H1 (cell line): Measurements from ENCODE around the gene RPL32. TPM values are rescaled to one million over a fixed set of nuclear protein-coding genes. Genes with fewer than 3 reads are reported as not detected.

ENCODE experiments used
- CTCF ChIA-PET: fragments of 300-600 bp; sonication (Branson Sonifier 250); formaldehyde crosslinking; loops from one replicate; lab custom pipeline; 2021; ENCODE audit not compliant: partially characterized antibody; lab: Charles Lee
- POLR2A ChIA-PET: fragments of 300-600 bp; sonication (Branson Sonifier 250); formaldehyde crosslinking; loops from one replicate; lab custom pipeline; 2021; ENCODE audit warnings: inconsistent platforms; ENCODE audit not compliant: partially characterized antibody; lab: Charles Lee
- DNase-seq, 2 experiments: peaks; one replicate each; pipeline versions ENCODE4 v3.0.0 to v3.0.0-alpha.2; 2010 to 2022; ENCODE audit warnings: low spot score in 2 of 2, low read depth in 1 of 2, mixed read lengths in 1 of 2
- FAIRE-seq: peaks from 2 replicates; lab custom pipeline; 2011; peaks lifted over from hg19 to GRCh38; lab: Jason Lieb, UNC
- H2AFZ ChIP-seq: 2 replicates; pipeline ENCODE4 v1.8.1; 2012; ENCODE audit warnings: low read length, inconsistent platforms
- H2AK5ac ChIP-seq: 2 replicates; pipeline ENCODE4 v1.6.1; 2013; ENCODE audit warnings: low read depth, low read length
- H2BK120ac ChIP-seq: replicated peaks from 2 replicates; pipeline ENCODE3; 2013; ENCODE audit warnings: low read depth, low read length, inconsistent platforms
- H2BK12ac ChIP-seq: 2 replicates; pipeline ENCODE4 v1.6.1; 2013; ENCODE audit warnings: low read depth, low read length
- H2BK15ac ChIP-seq: 2 replicates; pipeline ENCODE4 v1.6.1; 2013; ENCODE audit warnings: low read length
- H2BK20ac ChIP-seq: 2 replicates; pipeline ENCODE4 v1.6.1; 2013; ENCODE audit warnings: low read length
- H2BK5ac ChIP-seq: 2 replicates; pipeline ENCODE4 v1.6.1; 2013; ENCODE audit warnings: low read depth, low read length
- H3K14ac ChIP-seq: 2 replicates; pipeline ENCODE4 v1.6.1; 2013; ENCODE audit warnings: inconsistent platforms; ENCODE audit not compliant: insufficient read length
- H3K18ac ChIP-seq: 2 replicates; pipeline ENCODE4 v1.6.1; 2013; ENCODE audit warnings: low read length; ENCODE audit errors: extremely low read depth
- H3K23ac ChIP-seq: 2 replicates; pipeline ENCODE4 v1.6.1; 2013; ENCODE audit warnings: inconsistent platforms; ENCODE audit not compliant: insufficient read length
- H3K23me2 ChIP-seq: 2 replicates; pipeline ENCODE4 v1.6.1; 2013; ENCODE audit warnings: low read depth, low read length
- H3K27ac ChIP-seq: 2 replicates; pipeline ENCODE4 v1.6.1; 2011; ENCODE audit warnings: low read depth, low read length, inconsistent platforms
- H3K27me3 ChIP-seq, 4 experiments: replicated peaks in 1 of 4; 1 replicate in 1 of 4; 2 replicates in 3 of 4; pipeline versions ENCODE4 v1.6.1 to v1.8.1; 2011 to 2013; ENCODE audit warnings: low read length in 3 of 4, mild to moderate bottlenecking in 3 of 4, inconsistent platforms in 2 of 4, mixed read lengths in 2 of 4, moderate library complexity in 1 of 4; ENCODE audit not compliant: control insufficient read depth in 3 of 4, insufficient read depth in 3 of 4; ENCODE audit errors: extremely low read depth in 1 of 4
- H3K36me3 ChIP-seq, 4 experiments: 2 replicates each; pipeline versions ENCODE4 v1.6.1 to v1.8.1; 2011 to 2013; ENCODE audit warnings: mild to moderate bottlenecking in 4 of 4, low read length in 3 of 4, moderate library complexity in 2 of 4, control low read depth in 1 of 4, inconsistent platforms in 1 of 4; ENCODE audit not compliant: insufficient read depth in 4 of 4, control insufficient read depth in 2 of 4
- H3K4ac ChIP-seq: replicated peaks from 2 replicates; pipeline ENCODE3; 2013; ENCODE audit warnings: low read length, low read depth, mixed read lengths, inconsistent platforms; ENCODE audit not compliant: insufficient read length
- H3K4me1 ChIP-seq, 4 experiments: replicated peaks in 1 of 4; 1 replicate in 1 of 4; 2 replicates in 3 of 4; pipeline versions ENCODE4 v1.6.1 to v1.8.1; 2011 to 2013; ENCODE audit warnings: low read length in 3 of 4, inconsistent platforms in 2 of 4, mixed read lengths in 1 of 4; ENCODE audit not compliant: insufficient read depth in 4 of 4, control insufficient read depth in 3 of 4
- H3K4me2 ChIP-seq, 2 experiments: 2 replicates each; pipeline versions ENCODE4 v1.6.1 to v1.8.1; 2011 to 2013; ENCODE audit warnings: low read depth in 2 of 2, low read length in 2 of 2, control low read depth in 1 of 2, inconsistent platforms in 1 of 2, mild to moderate bottlenecking in 1 of 2; ENCODE audit not compliant: insufficient read depth in 1 of 2
- H3K4me3 ChIP-seq, 4 experiments: fragments of 200-600, 300-600 bp in 1 of 4; sonication (generic), shearing (Covaris generic), sonication (Bioruptor Twin) in 1 of 4; 2 replicates each; pipeline versions ENCODE4 v1.5.1 to v1.8.1; 2011 to 2016; ENCODE audit warnings: low read length in 4 of 4, low read depth in 3 of 4, control low read depth in 2 of 4, inconsistent platforms in 2 of 4, mild to moderate bottlenecking in 2 of 4, mixed read lengths in 1 of 4, moderate library complexity in 1 of 4; ENCODE audit not compliant: insufficient read depth in 2 of 4; ENCODE audit errors: extremely low read depth in 1 of 4
- H3K56ac ChIP-seq: replicated peaks from 2 replicates; pipeline ENCODE3; 2013; ENCODE audit warnings: low read depth, mild to moderate bottlenecking, mixed read lengths, low read length, inconsistent platforms; ENCODE audit not compliant: insufficient read length
- H3K79me1 ChIP-seq: 2 replicates; pipeline ENCODE4 v1.6.1; 2013; ENCODE audit warnings: low read depth, low read length, control low read depth
- H3K79me2 ChIP-seq, 2 experiments: 2 replicates each; pipeline versions ENCODE4 v1.6.1 to v1.8.1; 2012 to 2013; ENCODE audit warnings: low read length in 2 of 2, mild to moderate bottlenecking in 2 of 2, inconsistent platforms in 1 of 2; ENCODE audit not compliant: insufficient read depth in 2 of 2, control insufficient read depth in 1 of 2
- H3K9ac ChIP-seq, 4 experiments: replicated peaks in 1 of 4; 1 replicate in 1 of 4; 2 replicates in 3 of 4; pipeline versions ENCODE4 v1.6.1 to v1.8.1; 2011 to 2013; ENCODE audit warnings: low read depth in 3 of 4, low read length in 3 of 4, control low read depth in 2 of 4, mild to moderate bottlenecking in 2 of 4, moderate library complexity in 2 of 4, inconsistent platforms in 1 of 4; ENCODE audit errors: extremely low read depth in 1 of 4
- H3K9me3 ChIP-seq, 2 experiments: 2 replicates each; pipeline versions ENCODE4 v1.6.1 to v1.8.1; 2012 to 2013; ENCODE audit warnings: mild to moderate bottlenecking in 2 of 2, moderate library complexity in 2 of 2, control low read depth in 1 of 2, inconsistent platforms in 1 of 2, low read depth in 1 of 2, low read length in 1 of 2, mixed read lengths in 1 of 2; ENCODE audit not compliant: insufficient read depth in 2 of 2
- H4K20me1 ChIP-seq, 2 experiments: replicated peaks in 1 of 2; 2 replicates each; pipeline versions ENCODE3 to v1.8.1; 2011 to 2013; ENCODE audit warnings: inconsistent platforms in 2 of 2, low read length in 2 of 2, mild to moderate bottlenecking in 1 of 2; ENCODE audit not compliant: insufficient read depth in 2 of 2, control insufficient read depth in 1 of 2
- H4K5ac ChIP-seq: 2 replicates; pipeline ENCODE4 v1.6.1; 2013; ENCODE audit warnings: low read length, low read depth, mixed read lengths, inconsistent platforms; ENCODE audit not compliant: insufficient read length
- H4K8ac ChIP-seq: 2 replicates; pipeline ENCODE4 v1.8.0; 2013; ENCODE audit warnings: mild to moderate bottlenecking, moderate library complexity, low read length, inconsistent platforms; ENCODE audit not compliant: insufficient read depth; ENCODE audit errors: extremely low read depth
- H4K91ac ChIP-seq: replicated peaks from 2 replicates; pipeline ENCODE3; 2013; ENCODE audit warnings: low read length, mixed read lengths, inconsistent platforms; ENCODE audit not compliant: insufficient read length
- POLR2AphosphoS5 ChIP-seq: IDR thresholded peaks from 2 replicates; pipeline ENCODE4 v1.6.1; 2011; ENCODE audit warnings: low read depth, low read length
- RBBP5 ChIP-seq: IDR thresholded peaks from 2 replicates; pipeline ENCODE4 v1.7.1; 2012; ENCODE audit warnings: low read depth, mild to moderate bottlenecking, inconsistent platforms, low read length, moderate library complexity, borderline replicate concordance
- WGBS, 2 experiments: shearing (Covaris generic) in 1 of 2; methylation state at CpG; one replicate each; pipeline versions ENCODE4 v1.1.6 to v1.1.7; 2013 to 2015; ENCODE audit warnings: low lambda C conversion rate in 2 of 2, mixed read lengths in 2 of 2, inconsistent platforms in 1 of 2, low coverage in 1 of 2, missing lambda C conversion rate in 1 of 2; ENCODE audit not compliant: insufficient replicate concordance in 2 of 2, insufficient coverage in 1 of 2, insufficient read length in 1 of 2; ENCODE audit errors: extremely low coverage in 1 of 2, missing lambda C conversion rate in 1 of 2; 5-methylcytosine and 5-hydroxymethylcytosine counted together
- polyA plus RNA-seq, 7 experiments: library from polyadenylated mRNA; depleted of rRNA in 3 of 7; stranded (reverse) in 5 of 7; unstranded in 2 of 7; fragments of >200 nt in 5 of 7; fragments of 200-250 nt in 2 of 7; gene quantifications; 1 replicate in 5 of 7; 2 replicates in 1 of 7; 4 replicates in 1 of 7; pipeline versions ENCODE4 v1.2.1 to v1.2.3, GENCODE V29; 2011 to 2013; ENCODE audit warnings: missing spikeins in 2 of 7, mixed read lengths in 2 of 7
- total RNA-seq: library from RNA; stranded (reverse); fragmentation: NEBNext Ultra II Directional; extraction: Animal tissue kit (Norgen Biotek cat#: 25700); gene quantifications from 2 replicates; pipeline ENCODE4 v1.2.1, GENCODE V29; 2021

The RPL32 gene
- total and polyA plus RNA-seq, 2 of the 8 experiments (the other 6 are each of a cell fraction or from before 2014, with no cell fraction given) = 1,443 to 2,043 TPM

GRCh38 chr3:12828751-12829150, 12.6 kb downstream of the RPL32 start:
- no peak overlapping the region for H2BK15ac ChIP-seq
- no peak overlapping the region for H4K5ac ChIP-seq
- no peak overlapping the region for H3K18ac ChIP-seq
- no peak overlapping the region for H2BK20ac ChIP-seq
- H2AK5ac ChIP-seq = no peak overlapping the region
- no peak overlapping the region for H3K4me3 ChIP-seq
- H3K27ac ChIP-seq = no peak overlapping the region
- ChIA-PET POLR2A (interaction anchor here (0.7 to 28.5 kb wide), 3 partner anchors 6 to 168 kb away, joined by 3 to 661 read pairs (median 661); partner anchors contain the start of gene RPL32), CTCF (interaction anchor here (1.2 to 6.5 kb wide), 3 partner anchors 10 to 42 kb away, joined by 4 to 83 read pairs (median 37); no protein-coding TSS in a partner anchor)
- no peak for FAIRE-seq
- H2BK12ac ChIP-seq = no peak overlapping the region
- H3K79me1 ChIP-seq = no peaks in the 10 kb centered on the region
- no peak overlapping the region for H3K14ac ChIP-seq
- H3K4me2 ChIP-seq = no peak overlapping the region
- peaks cover 0 to 7% (median 4%) of the 10 kb centered on the region in 4 experiments; a peak in 4 of 7 replicates for H3K4me1 ChIP-seq
- WGBS, 2 experiments = 94% methylated on average over 4 of the region's 4 CpGs; no CpG with 5 or more reads in 1 of the 2 experiments
- no peak overlapping the region for H2BK120ac ChIP-seq
- no peak overlapping the region for H3K4ac ChIP-seq
- DNase-seq = no peak
- no peaks in the 10 kb centered on the region for H3K27me3 ChIP-seq
- H3K79me2 ChIP-seq = no peaks in the 10 kb centered on the region
- H4K91ac ChIP-seq = no peak overlapping the region
- peaks cover 0 to 11% of the 10 kb centered on the region in 2 experiments for H4K20me1 ChIP-seq
- no peaks in the 10 kb centered on the region for H3K23me2 ChIP-seq
- no peak overlapping the region for H4K8ac ChIP-seq
- no peak overlapping the region for H3K56ac ChIP-seq
- H3K36me3 ChIP-seq = peaks cover 11 to 29% (median 14%) of the 10 kb centered on the region in 4 experiments
- no peak overlapping the region for H3K23ac ChIP-seq
- H3K9me3 ChIP-seq = no peaks in the 10 kb centered on the region
- H3K9ac ChIP-seq = no peak overlapping the region
- no peak overlapping the region for H2BK5ac ChIP-seq
- no peak overlapping the region for H2AFZ ChIP-seq
- TF ChIP-seq POLR2AphosphoS5 (no peak), RBBP5 (no peak)
